ENCODE data around the gene THAP12.

The THAP12 gene

DNA sequence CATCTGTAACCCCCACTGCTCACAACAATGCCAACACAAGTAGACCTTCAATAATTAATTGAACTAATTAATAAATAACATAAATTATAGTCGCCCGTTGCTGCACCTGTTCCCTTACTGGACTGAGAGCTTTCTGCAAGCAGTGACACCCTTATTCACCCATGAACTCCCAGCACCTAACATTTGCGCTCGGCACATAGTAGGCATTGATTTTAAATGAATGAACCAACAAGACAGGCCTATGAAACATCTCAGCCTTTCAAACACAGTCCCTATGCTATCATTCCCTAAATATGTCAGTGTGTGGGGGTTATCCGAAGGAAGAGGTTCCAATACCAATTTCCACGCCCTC lies 1.1 kb downstream of the THAP12 start:
- TF ChIP-seq, protein P1, sequence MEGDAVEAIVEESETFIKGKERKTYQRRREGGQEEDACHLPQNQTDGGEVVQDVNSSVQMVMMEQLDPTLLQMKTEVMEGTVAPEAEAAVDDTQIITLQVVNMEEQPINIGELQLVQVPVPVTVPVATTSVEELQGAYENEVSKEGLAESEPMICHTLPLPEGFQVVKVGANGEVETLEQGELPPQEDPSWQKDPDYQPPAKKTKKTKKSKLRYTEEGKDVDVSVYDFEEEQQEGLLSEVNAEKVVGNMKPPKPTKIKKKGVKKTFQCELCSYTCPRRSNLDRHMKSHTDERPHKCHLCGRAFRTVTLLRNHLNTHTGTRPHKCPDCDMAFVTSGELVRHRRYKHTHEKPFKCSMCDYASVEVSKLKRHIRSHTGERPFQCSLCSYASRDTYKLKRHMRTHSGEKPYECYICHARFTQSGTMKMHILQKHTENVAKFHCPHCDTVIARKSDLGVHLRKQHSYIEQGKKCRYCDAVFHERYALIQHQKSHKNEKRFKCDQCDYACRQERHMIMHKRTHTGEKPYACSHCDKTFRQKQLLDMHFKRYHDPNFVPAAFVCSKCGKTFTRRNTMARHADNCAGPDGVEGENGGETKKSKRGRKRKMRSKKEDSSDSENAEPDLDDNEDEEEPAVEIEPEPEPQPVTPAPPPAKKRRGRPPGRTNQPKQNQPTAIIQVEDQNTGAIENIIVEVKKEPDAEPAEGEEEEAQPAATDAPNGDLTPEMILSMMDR (IDR thresholded peaks at IDR 0.05) = no peak
- TF ChIP-seq ZFX (IDR thresholded peaks at IDR 0.05; ENCODE audit: borderline replicate concordance) = no peak
- no peak overlapping the region for H3K27ac ChIP-seq

DNA sequence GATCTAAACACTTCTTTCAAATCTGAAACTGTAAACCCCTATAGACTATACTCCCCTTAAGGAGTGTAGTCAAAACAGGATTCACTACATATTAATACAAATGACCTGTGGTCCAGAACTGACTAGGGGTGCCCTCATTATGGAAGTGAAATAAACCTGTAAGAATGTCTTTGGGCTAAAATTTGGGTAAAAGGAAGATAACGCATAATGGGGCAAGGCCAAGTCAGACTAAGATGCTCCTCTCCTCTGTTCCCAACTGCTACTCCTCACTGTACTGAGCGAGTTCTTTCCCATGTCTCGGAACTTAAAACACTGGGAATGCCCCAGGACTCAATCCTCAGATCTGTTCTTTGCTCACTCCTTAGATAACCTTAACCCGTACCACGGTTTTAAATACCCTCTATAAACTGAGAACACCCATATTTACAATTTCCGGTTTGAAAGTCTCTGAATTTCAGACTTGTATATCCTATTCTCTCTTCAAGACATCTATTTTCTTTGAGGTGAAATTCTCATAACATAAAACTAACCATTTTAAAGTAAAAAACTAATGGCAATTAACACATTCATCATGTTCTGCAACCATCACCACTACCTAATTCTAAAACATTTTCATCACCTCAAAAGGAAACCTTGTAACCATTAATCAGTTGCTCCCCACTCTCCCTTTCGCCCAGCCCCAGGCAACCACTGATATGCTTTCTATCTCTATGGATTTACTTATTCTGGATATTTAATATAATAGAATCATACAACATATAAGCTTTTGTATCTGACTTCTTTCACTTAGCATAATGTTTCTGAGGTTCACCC lies 4.0 kb downstream of the THAP12 start:
- TF ChIP-seq ZFX (IDR thresholded peaks at IDR 0.05; ENCODE audit: borderline replicate concordance) = no peak
- TF ChIP-seq, protein P1 (IDR thresholded peaks at IDR 0.05) = no peak
- no peak overlapping the region for H3K27ac ChIP-seq

DNA sequence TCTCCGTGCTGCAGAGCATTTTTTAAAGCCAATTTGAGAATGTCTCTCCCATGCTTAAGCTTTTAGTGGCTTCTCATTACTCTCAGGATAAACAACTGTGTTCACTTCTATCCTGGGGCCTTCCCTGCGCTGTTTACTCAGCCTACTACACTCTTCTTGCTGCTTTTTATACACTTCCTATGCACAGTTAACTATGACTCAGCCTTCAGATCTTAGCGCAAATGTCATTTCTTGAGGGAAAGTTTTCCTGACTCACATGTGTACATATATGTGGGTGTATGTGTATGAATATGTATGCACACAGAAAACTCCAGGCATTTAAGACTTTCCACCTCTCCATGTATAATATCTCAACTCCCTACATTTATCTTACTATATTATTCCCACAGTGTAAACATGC lies 9.8 kb downstream of the THAP12 start:
- TF ChIP-seq ZFX (IDR thresholded peaks at IDR 0.05; ENCODE audit: borderline replicate concordance) = no peak
- TF ChIP-seq, protein P1 (IDR thresholded peaks at IDR 0.05) = no peak
- H3K27ac ChIP-seq = peak overlapping the region; percentile 48

DNA sequence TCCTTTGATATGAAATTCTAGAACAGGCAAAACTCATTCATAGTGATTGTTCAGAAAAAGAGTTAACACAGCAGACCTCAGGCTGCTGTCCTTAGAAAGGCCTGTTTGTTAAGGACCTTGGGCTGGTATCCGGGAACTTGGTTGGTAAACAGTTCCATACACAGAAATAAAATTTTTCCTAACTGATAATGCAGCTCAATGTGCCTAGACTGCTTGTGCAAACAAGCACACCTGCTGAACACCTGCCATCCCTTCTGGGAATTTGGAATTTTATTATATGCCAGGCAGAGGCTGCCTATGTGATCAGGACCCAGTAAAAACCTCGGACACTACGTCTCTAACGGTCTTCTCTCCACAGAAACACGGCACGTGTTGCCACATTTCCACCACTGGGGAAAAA lies 11.5 kb downstream of the THAP12 start:
- TF ChIP-seq ZFX (IDR thresholded peaks at IDR 0.05; ENCODE audit: borderline replicate concordance) = no peak
- TF ChIP-seq, protein P1 (IDR thresholded peaks at IDR 0.05) = no peak
- H3K27ac ChIP-seq = no peak overlapping the region

DNA sequence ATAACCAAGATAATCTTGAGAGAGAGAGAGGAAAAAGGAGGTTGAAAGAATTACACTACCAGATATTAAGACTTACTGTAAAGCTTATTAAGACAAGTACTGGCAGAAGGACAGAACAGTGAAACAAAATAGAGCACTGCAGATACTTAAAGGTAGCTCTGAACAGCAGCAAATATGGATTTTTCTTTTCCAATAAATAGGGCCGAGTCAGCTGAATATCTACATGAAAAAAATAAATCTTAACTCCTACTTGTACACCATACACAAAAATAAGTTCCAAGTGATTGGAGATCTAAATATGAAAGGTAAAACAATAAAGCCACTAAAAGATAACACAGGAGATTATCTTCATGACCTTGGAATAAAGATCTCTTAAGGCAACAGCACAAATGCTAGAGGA lies 12.4 kb downstream of the THAP12 start:
- no peak overlapping the region for H3K27ac ChIP-seq
- TF ChIP-seq, protein P1 (IDR thresholded peaks at IDR 0.05) = no peak
- TF ChIP-seq ZFX (IDR thresholded peaks at IDR 0.05; ENCODE audit: borderline replicate concordance) = no peak

DNA sequence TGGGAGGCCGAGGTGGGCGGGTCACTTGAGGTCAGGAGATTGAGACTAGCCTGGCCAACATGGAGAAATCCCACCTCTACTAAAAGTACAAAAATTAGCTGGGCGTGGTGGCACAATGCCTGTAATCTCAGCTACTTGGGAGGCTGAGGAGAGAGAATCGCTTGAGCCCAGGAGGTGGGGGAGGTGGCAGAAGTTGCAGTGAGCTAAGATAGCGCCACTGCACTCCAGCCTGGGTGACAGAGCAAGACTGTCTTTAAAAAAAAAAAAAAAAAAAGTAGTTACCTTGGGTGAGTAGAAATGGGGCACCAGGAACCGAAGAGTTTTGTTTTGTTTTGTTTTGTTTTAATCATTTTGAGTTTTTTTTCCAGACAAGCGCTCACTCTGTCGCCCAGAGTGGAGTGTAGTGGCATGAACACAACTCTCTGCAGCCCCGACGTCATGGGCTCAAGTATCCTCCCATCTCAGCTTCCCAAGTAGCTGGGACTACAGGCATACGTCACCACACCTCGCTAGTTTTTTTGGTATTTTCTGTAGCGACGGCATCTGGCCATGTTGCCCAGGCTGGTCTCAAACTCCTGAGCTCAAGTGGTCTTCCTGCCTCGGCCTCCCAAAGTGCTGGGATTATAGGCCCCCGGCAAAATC lies 15.8 kb downstream of the THAP12 start:
- TF ChIP-seq, protein P1 (IDR thresholded peaks at IDR 0.05) = no peak
- no peak for TF ChIP-seq ZFX (IDR thresholded peaks at IDR 0.05; ENCODE audit: borderline replicate concordance)
- H3K27ac ChIP-seq = no peak overlapping the region

DNA sequence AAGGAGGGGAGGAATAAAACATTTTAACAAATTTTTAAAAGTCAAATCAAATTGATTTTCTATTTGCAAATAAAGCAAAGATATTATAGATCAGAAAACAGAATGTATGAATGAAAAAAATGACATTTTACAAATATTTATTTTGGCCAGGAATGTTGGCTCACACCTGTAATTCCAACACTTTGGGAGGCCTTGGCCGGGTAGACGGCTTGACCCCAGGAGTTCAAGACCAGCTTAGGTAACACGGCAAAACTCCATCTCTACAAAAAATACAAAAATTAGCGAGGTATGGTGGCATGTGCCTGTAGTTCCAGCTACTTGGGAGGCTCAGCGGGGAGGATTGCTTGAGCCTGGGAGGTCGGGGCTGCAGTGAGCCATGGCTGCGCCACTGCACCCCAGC lies 18.2 kb downstream of the THAP12 start:
- no peak overlapping the region for H3K27ac ChIP-seq
- no peak for TF ChIP-seq ZFX (IDR thresholded peaks at IDR 0.05; ENCODE audit: borderline replicate concordance)
- TF ChIP-seq, protein P1 (IDR thresholded peaks at IDR 0.05) = no peak

Data from 22Rv1 (cell line).